ENCODE results near the gene CXCL5. TPM values are rescaled to one million over a fixed set of nuclear protein-coding genes. Genes with fewer than 3 reads are reported as not detected.

Gene CXCL5
- total and polyA plus RNA-seq, 2 donors (not counting 3 experiments of a cell fraction or from before 2014, with no cell fraction given) = 0.33 to 0.40 TPM

DNA sequence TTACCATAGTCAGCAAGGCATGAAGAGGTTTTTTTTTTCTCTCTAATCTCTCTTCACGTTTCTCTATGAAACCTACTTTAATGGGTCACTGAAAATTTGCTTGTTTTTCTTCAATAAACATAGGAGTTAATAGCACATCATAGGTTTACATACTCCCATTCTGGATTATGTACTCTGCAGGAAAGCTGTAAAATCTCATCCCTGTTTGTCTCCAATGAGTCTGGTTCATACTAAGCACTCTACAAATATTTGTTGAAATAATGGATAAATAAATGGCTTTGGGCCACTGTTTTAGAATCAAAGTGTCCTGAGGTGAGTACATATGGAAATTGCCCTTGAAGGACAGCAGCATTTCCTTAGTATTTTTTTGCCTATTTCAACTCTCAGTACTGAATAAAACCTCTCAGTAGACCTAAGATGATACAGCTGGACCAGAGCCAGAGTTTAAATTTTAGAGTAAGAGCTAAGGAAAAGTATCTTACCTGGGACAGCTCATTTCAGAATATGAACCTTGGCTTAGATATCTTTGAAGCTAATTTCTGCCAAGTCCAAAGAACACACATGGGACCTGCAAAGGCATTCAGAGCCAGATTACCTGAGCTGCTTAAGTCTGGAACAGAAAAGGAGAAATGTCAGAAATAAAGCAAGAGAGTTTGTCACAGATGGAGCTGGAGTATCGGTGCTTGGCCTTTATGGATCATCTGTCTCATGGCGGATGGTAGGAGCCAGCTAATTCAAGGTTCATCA, 51.1 kb downstream of the CXCL5 start:
- BruUV-seq (replicated peaks) = no TSS peak
- H3K9me1 ChIP-seq (replicated peaks; ENCODE audit: control insufficient read depth, extremely low read depth, insufficient read depth, low read length) = no peaks in the 10 kb centered on the region
- H3K36me3 ChIP-seq (ENCODE audit: control insufficient read depth in 2 of 2, extremely low read depth in 1 of 2, insufficient read depth in 2 of 2, low read length in 2 of 2) = no peaks in the 10 kb centered on the region
- ChIA-PET CTCF (interaction anchor here (0.8 to 1.8 kb wide), 3 partner anchors 187 to 606 kb away, joined by 3 to 5 read pairs (median 3); no protein-coding TSS in a partner anchor), POLR2A (no interaction called here)
- intact Hi-C loops (cut with micrococcal nuclease) = no loop called here
- H3K4me2 ChIP-seq (ENCODE audit: insufficient read depth, low read length) = no peak overlapping the region
- no peaks in the 10 kb centered on the region for H3K9me3 ChIP-seq (replicated peaks; ENCODE audit: control insufficient read depth, insufficient read depth, low read length)
- H3K4me3 ChIP-seq (replicated peaks in 1 of 3; ENCODE audit: insufficient read depth in 1 of 3, low read depth in 1 of 3, low read length in 3 of 3) = no peak overlapping the region
- H3K27me3 ChIP-seq (ENCODE audit: control insufficient read depth in 2 of 2, insufficient read depth in 2 of 2, low read length in 2 of 2) = peaks cover 0 to 2% of the 10 kb centered on the region in 2 experiments
- DNase-seq (ENCODE audit: low read depth, low spot score) (no peak), FAIRE-seq (no peak)
- peaks cover 5% of the 10 kb centered on the region for H3K4me1 ChIP-seq (ENCODE audit: control insufficient read depth, extremely low read depth, insufficient read depth, low read length)
- H3K9ac ChIP-seq (replicated peaks; ENCODE audit: extremely low read depth, insufficient read depth, low read length) = no peak overlapping the region
- no peak overlapping the region for H3K27ac ChIP-seq (ENCODE audit: insufficient read depth, low read depth, low read length)
- no peaks in the 10 kb centered on the region for H3K79me2 ChIP-seq (ENCODE audit: control insufficient read depth, insufficient read depth, low read length)
- H2AFZ ChIP-seq (ENCODE audit: low read depth, low read length) = no peak overlapping the region
- no peaks in the 10 kb centered on the region for H4K20me1 ChIP-seq (replicated peaks; ENCODE audit: control insufficient read depth, extremely low read depth, insufficient read depth, low read length)
- dilution Hi-C loops (cut with MboI; ENCODE audit: extremely low pct_ligation_motif_present, low sequenced_read_pairs) = no loop called here
- no peak for TF ChIP-seq EZH2 (IDR thresholded peaks at IDR 0.05; ENCODE audit: borderline replicate concordance, low read depth, low read length, severe bottlenecking)
- TF ChIP-seq FOS (IDR thresholded peaks at IDR 0.05; ENCODE audit: borderline replicate concordance, insufficient read depth, low read length) = no peak
- TF ChIP-seq, protein P1, sequence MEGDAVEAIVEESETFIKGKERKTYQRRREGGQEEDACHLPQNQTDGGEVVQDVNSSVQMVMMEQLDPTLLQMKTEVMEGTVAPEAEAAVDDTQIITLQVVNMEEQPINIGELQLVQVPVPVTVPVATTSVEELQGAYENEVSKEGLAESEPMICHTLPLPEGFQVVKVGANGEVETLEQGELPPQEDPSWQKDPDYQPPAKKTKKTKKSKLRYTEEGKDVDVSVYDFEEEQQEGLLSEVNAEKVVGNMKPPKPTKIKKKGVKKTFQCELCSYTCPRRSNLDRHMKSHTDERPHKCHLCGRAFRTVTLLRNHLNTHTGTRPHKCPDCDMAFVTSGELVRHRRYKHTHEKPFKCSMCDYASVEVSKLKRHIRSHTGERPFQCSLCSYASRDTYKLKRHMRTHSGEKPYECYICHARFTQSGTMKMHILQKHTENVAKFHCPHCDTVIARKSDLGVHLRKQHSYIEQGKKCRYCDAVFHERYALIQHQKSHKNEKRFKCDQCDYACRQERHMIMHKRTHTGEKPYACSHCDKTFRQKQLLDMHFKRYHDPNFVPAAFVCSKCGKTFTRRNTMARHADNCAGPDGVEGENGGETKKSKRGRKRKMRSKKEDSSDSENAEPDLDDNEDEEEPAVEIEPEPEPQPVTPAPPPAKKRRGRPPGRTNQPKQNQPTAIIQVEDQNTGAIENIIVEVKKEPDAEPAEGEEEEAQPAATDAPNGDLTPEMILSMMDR (IDR thresholded peaks at IDR 0.05; ENCODE audit: extremely low read depth in 1 of 2, insufficient read depth in 1 of 2, low read depth in 1 of 2, low read length in 2 of 2) = no peak
- TF ChIP-seq MYC (IDR thresholded peaks at IDR 0.05; ENCODE audit: low read depth, low read length) = no peak
